ENCODE data around the gene ABI3BP. TPM values are rescaled to one million over a fixed set of nuclear protein-coding genes. Genes with fewer than 3 reads are reported as not detected.

The ABI3BP gene
- total RNA-seq, 2 donors from 2014 or later = 243 to 470 TPM

- no peak for DNase-seq (ENCODE audit: low spot score)
- intact Hi-C loops (cut with DNase I) = no loop called here
Observed at GRCh38 chr3:100803711-100804110, 189.5 kb downstream of the ABI3BP start.

- no peak for DNase-seq (ENCODE audit: low spot score)
- intact Hi-C loops (cut with DNase I) = no loop called here
Observed at GRCh38 chr3:100802126-100802525, 191.1 kb downstream of the ABI3BP start.

DNA sequence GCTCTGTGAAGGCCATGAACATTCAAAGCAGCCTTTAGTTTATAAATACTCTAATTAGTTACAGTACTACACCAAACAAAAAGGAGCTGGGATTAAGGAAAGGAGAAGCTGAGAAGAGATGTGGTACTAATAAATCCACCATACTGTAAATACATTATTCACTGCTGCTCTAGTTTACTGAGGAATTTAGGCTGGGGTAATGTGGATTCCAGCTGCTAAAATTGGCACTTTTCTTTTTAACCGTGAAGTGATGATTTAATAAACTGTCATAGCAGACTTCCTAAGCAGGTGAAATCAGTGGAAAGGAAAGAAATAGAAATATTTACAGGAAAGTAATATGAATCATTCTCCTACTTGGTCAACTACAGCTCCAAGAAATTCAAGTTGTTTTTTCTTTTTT is 195.2 kb downstream of the ABI3BP start:
- DNase-seq (ENCODE audit: low spot score) = no peak
- intact Hi-C loops (cut with DNase I) = no loop called here

GRCh38 chr3:100796556-100796955 is 196.7 kb downstream of the ABI3BP start:
- no peak for DNase-seq (ENCODE audit: low spot score)
- intact Hi-C loops (cut with DNase I) = no loop called here

DNA sequence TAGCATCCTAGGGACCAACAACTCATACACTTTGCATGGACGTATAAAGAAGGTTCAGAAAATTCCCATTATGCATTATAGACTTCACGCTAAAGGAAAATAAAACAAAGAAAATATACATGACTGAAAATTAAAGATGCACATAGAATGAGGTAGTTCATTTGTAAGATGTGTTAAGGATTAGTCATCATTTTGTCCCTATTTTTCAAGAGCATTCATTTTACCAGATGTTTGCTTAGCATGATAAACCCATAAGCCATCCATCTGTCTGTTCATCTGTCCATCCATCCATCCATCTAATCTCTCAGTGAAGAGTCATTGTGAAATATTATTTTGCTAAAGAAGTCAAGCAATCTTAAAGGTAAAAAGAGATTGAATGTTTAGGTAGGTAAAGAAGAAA is 203.6 kb downstream of the ABI3BP start:
- DNase-seq (ENCODE audit: low spot score) = no peak
- intact Hi-C loops (cut with DNase I) = no loop called here

DNA sequence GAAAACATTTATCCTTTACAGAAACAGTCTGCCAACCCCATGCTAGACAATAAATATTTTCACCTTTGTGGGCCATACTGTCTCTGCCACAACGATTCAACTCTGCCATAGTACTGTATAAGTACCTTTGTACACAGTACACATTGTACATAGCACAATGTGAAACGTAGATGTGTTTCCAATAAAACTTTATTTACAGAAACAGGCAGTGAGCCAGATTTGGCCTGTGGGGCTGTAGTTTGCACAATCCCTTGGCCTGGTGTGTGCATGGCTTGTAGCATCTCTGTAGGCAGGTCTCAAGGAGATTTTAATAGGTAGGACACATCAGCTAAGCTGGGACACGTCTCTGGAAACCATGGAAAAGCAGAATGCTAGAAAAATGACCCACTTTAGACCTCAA is 209.6 kb downstream of the ABI3BP start:
- DNase-seq (ENCODE audit: low spot score) = no peak
- intact Hi-C loops (cut with DNase I) = no loop called here

GRCh38 chr3:100782906-100783305 is 210.3 kb downstream of the ABI3BP start:
- no peak for DNase-seq (ENCODE audit: low spot score)
- intact Hi-C loops (cut with DNase I) = no loop called here

DNA sequence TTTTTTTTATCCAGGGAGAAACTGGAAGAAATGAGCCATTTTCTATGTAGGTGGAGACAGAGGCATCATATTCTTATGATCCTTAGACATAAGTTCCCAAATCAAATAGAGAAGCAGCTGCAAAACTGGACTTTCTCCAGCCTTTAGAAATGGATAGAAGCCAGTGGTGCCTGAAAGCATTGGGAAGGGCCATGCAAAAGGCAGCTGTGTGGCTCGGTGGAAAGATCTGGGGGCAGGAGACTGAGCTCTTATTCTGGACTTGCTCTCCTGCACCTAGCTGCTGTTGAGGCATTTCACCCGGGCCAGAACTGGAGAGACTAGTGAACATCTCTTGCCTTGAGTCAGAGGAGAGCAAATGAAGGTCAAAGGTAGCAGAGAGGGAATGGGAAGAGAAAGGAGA is 210.9 kb downstream of the ABI3BP start:
- DNase-seq (ENCODE audit: low spot score) = no peak
- intact Hi-C loops (cut with DNase I) = no loop called here

- intact Hi-C loops (cut with DNase I) = no loop called here
- no peak for DNase-seq (ENCODE audit: low spot score)
Observed at GRCh38 chr3:100781301-100781700, 211.9 kb downstream of the ABI3BP start.

DNA sequence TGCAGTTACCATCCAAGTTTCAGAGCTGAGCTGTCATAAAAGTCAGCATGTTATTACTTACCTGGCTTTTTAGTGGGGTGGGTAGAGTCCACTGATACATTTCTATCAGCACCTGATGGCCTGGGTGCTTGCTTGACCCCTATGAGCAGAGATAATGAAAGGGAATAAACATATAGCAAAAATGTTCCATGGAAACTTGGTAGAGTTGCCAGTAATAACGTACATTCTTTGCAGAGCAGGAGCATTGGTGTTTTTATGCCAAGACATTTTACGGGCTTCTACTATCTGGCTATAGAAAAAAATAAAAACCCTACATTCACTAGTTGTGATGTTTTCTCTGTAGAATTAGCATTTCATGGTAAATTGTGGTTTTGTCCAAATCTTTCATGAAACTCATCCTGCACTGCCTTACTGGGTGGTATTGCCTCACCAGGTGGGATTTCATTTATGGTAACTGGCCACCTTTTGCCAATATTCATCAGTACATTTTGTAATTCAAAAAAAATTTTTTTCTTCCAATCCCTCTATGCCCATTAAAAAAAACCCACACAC is 213.1 kb downstream of the ABI3BP start:
- intact Hi-C loops (cut with DNase I) = no loop called here
- no peak for DNase-seq (ENCODE audit: low spot score)

- intact Hi-C loops (cut with DNase I) = no loop called here
- DNase-seq (ENCODE audit: low spot score) = no peak
Observed at GRCh38 chr3:100779480-100779879, 213.7 kb downstream of the ABI3BP start.

DNA sequence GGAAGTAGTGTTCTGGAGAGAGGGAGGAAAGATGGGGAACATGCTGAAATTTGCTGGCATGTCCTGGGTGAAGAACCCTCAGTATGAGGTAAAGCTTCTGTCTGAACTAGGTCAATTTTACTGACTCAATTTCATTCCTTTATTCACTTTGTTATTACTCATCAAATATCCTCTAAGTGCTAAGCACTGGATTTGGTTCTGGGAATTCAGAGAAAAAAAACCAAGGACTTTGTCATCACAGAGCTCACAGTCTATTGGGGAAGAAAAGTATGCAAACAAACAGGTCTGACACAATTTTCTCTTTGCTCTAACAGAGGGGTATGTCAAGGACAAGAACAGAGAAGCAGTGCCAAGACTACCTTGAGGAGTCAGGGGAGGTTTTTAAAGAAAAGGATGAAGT is 215.9 kb downstream of the ABI3BP start:
- intact Hi-C loops (cut with DNase I) = no loop called here

GRCh38 chr3:100776746-100777145 is 216.5 kb downstream of the ABI3BP start:
- intact Hi-C loops (cut with DNase I) = no loop called here
- no peak for DNase-seq (ENCODE audit: low spot score)

More for the DNA sequence above, 215.9 kb downstream of the ABI3BP start:
- no peak for DNase-seq (ENCODE audit: low spot score)

- no peak for DNase-seq (ENCODE audit: low spot score)
- intact Hi-C loops (cut with DNase I) = no loop called here
Observed at GRCh38 chr3:100776097-100776729, 217.0 kb downstream of the ABI3BP start.

- intact Hi-C loops (cut with DNase I) = no loop called here
- no peak for DNase-seq (ENCODE audit: low spot score)
Observed at GRCh38 chr3:100775669-100776068, 217.6 kb downstream of the ABI3BP start.

DNA sequence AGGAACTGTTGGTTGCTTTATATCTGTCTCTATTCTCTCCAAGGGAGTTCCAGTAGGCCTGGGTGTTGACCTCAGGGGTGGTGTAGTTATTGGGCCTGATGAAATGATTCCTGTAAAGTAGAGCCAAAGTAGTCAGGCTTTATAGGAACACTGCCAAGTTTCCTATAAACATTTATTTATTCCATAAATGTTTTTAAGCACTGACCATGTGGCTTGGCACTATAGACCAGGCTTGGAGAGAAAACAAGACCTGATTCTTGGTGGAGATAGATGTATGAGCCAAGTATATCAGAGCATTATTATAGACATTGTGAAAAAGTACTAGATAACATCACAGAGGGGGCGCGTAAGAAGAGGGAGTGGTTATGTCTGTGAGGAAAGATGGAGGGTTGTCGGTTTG is 218.0 kb downstream of the ABI3BP start:
- intact Hi-C loops (cut with DNase I) = no loop called here
- no peak for DNase-seq (ENCODE audit: low spot score)

DNA sequence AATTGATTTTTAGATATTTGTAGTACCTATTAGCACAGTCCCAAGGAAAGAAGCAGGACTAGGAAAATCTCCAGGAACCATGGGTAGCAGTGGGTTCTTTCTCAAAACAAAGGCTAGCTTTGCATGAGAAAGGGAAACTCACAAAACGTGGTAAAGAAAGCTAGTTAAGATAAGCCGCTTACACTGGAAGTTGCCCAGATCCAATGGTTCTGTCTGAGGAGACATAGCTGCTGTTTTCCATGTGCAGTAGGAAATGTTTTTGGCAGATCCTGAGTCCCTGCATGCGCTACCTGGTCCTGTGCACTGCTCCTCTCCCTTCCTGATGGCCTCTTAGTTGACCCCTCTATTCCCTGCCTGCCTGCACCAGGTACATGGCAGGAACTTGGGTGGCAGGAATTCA is 223.5 kb downstream of the ABI3BP start:
- intact Hi-C loops (cut with DNase I) = no loop called here
- DNase-seq (ENCODE audit: low spot score) = no peak

DNA sequence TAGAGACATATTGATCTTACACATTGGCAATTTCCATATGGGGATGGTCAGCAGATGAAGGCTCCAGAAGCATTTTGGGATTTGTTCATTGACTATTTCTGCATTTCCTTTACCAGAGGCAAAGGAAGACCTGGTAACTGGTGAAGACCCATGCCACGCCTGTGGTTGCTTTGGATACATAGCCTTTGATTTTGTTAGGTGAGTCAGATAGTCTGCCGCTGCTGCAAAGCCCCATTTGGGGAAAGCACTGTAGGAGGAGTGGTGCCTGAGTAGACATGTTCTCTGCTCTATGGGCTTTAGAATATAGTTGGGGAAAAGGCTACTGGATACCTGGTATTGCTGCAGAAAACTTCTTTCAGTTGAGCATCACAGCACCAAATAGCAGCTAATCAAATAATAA is 227.2 kb downstream of the ABI3BP start:
- intact Hi-C loops (cut with DNase I) = no loop called here
- no peak for DNase-seq (ENCODE audit: low spot score)

DNA sequence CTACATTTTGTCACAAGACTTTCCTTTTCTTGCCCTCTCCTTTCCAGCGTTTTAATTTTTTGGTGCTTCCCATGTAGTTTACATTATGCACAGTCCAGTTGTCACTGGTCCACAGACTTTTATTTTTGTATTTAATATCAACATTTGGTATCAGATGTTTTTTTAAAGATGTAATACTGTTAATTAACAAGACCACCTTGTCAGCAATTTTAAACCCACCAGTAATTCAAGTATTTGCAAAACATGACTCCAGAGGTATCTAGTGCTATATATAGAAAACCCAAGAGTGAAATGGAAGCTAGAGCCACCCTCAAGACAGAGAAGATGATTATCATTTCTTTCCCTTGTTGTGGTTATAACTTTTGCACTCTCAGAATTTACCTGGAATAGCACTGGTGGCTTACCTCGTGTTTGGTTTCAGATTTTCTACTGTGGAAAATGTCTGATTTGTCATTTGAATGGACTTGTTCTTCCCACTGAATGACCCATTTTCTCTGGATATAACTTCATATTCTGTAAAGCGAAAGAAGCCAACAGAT is 227.7 kb downstream of the ABI3BP start:
- no peak for DNase-seq (ENCODE audit: low spot score)
- intact Hi-C loops (cut with DNase I) = no loop called here

GRCh38 chr3:100761951-100762350 is 231.3 kb downstream of the ABI3BP start:
- DNase-seq (ENCODE audit: low spot score) = no peak
- intact Hi-C loops (cut with DNase I) = no loop called here

DNA sequence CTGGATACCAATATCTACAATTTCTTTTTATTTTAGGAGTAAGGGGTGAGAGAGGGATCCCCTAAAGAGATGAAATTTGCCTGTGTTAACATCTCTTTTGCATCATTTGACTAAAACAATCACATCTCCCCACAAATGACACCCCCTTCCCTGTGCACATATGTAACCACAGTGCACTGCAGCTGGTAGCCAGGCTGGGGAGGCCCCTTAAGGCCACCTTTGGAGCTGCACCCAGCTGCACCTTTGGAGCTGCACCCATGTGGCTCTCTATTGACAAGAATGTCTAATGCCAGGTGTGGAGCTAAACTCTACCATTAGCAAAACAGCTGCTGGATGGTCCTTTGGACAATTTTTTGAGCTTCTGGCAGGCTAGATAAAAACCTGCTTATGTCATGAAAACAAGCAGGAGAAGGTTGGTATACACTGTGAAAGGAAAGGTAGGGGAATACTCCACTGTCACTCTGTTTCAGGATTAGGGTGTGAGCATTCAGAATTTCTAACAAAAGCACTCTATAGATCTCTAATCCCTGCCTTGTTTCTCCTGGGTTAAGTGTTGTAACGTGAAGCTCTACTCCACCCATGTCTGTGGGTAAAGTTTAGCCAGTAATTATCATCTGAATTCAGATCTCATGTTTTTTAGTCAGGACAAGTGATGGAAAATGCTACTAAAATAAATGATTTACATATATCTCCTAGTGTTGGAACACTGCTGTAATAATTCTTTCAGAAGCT is 231.8 kb downstream of the ABI3BP start:
- no peak for DNase-seq (ENCODE audit: low spot score)
- intact Hi-C loops (cut with DNase I) = no loop called here
